HCT116 (cell line): ENCODE data around the gene OBSCN. TPM values are rescaled to one million over a fixed set of nuclear protein-coding genes. Genes with fewer than 3 reads are reported as not detected.
A peak's percentile ranks its signal among the peaks of the same experiment; 100 is the strongest.

Experiments
- ATAC-seq: fragments of 200-7000 bp; cut with Tn5 transposase; 2 replicates; pipeline ENCODE4 v1.9.1; 2020; ENCODE audit warnings: mild to moderate bottlenecking, moderate library complexity
- BruUV-seq: library from RNA; stranded (reverse); fragments of 400-500 nt; replicated peaks from 2 replicates; lab custom pipeline; 2021; lab: Mats Ljungman, UMichigan
- CTCF ChIA-PET: fragments of 300-600 bp; sonication (Branson Sonifier 250); formaldehyde crosslinking; loops from one replicate; lab custom pipeline; 2021; ENCODE audit warnings: antibody characterized with exemption; lab: Charles Lee
- POLR2A ChIA-PET: fragments of 300-600, 350-600 bp; sonication (Branson Sonifier 250); formaldehyde crosslinking; loops from one replicate; lab custom pipeline; 2021; ENCODE audit warnings: antibody characterized with exemption; lab: Charles Lee
- RAD21 ChIA-PET, 2 experiments: fragments of 300-600 bp; sonication (Branson Sonifier 250); formaldehyde crosslinking; loops; one replicate each; lab custom pipeline; 2023; ENCODE audit warnings: low total read pairs in 2 of 2; ENCODE audit not compliant: uncharacterized antibody in 2 of 2, unreplicated experiment in 2 of 2, low non-redundant PET in 1 of 2; lab: Charles Lee
- DNase-seq: peaks from one replicate; pipeline ENCODE4 v3.0.0-alpha.2; 2010; ENCODE audit warnings: low read depth, low spot score
- H2AFZ ChIP-seq: fragments of 200-600 bp; shearing (Covaris generic), sonication (generic); 2 replicates; pipeline ENCODE4 v1.6.1; 2017; ENCODE audit warnings: low read depth, mixed run types, mixed read lengths, antibody characterized with exemption, low read length; ENCODE audit not compliant: poor library complexity, severe bottlenecking
- H3K27ac ChIP-seq: 2 replicates; pipeline ENCODE4 v1.5.1; 2012; ENCODE audit warnings: low read depth, low read length
- H3K27me3 ChIP-seq: fragments of 200-600 bp; sonication (generic); 2 replicates; pipeline ENCODE4 v1.6.1; 2016; ENCODE audit warnings: mixed run types, low read length, mixed read lengths; ENCODE audit not compliant: insufficient read depth
- H3K36me3 ChIP-seq, 2 experiments: fragments of 200-500 bp in 1 of 2; fragments of 200-600 bp in 1 of 2; sonication (Bioruptor generic) in 1 of 2; sonication (generic) in 1 of 2; 2 replicates each; pipeline versions ENCODE4 v1.5.1 to v1.6.1; 2014 to 2016; ENCODE audit warnings: low read length in 2 of 2, inconsistent platforms in 1 of 2, mixed read lengths in 1 of 2, mixed run types in 1 of 2; ENCODE audit not compliant: insufficient read depth in 2 of 2, control insufficient read depth in 1 of 2
- H3K4me1 ChIP-seq, 2 experiments: fragments of 200-600 bp in 1 of 2; sonication (generic) in 1 of 2; 2 replicates each; pipeline versions ENCODE4 v1.5.1 to v1.6.1; 2012 to 2017; ENCODE audit warnings: low read length in 2 of 2, inconsistent platforms in 1 of 2, mild to moderate bottlenecking in 1 of 2, mixed read lengths in 1 of 2, mixed run types in 1 of 2, moderate library complexity in 1 of 2; ENCODE audit not compliant: insufficient read depth in 2 of 2, control insufficient read depth in 1 of 2
- H3K4me2 ChIP-seq: fragments of 200-600 bp; sonication (generic); 2 replicates; pipeline ENCODE4 v1.6.1; 2017; ENCODE audit warnings: mixed run types, low read length, mixed read lengths
- H3K4me3 ChIP-seq, 2 experiments: fragments of 200-600 bp in 1 of 2; sonication (generic) in 1 of 2; replicated peaks in 1 of 2; 2 replicates each; pipeline ENCODE4 v1.5.1; 2011 to 2016; ENCODE audit warnings: low read length in 2 of 2, control low read depth in 1 of 2, low read depth in 1 of 2, mild to moderate bottlenecking in 1 of 2, mixed read lengths in 1 of 2, mixed run types in 1 of 2
- H3K79me2 ChIP-seq: fragments of 200-600 bp; sonication (generic); 2 replicates; pipeline ENCODE4 v1.6.1; 2017; ENCODE audit warnings: mild to moderate bottlenecking, mixed run types, low read length, moderate library complexity, mixed read lengths; ENCODE audit not compliant: insufficient read depth
- H3K9ac ChIP-seq: fragments of 200-600 bp; sonication (generic); 2 replicates; pipeline ENCODE4 v1.6.1; 2016; ENCODE audit warnings: low read length, mixed read lengths
- H3K9me2 ChIP-seq: fragments of 200-600 bp; sonication (generic), shearing (Covaris generic); 2 replicates; pipeline ENCODE4 v1.6.1; 2017; ENCODE audit warnings: mixed run types, mild to moderate bottlenecking, moderate library complexity; ENCODE audit not compliant: insufficient read depth
- H3K9me3 ChIP-seq, 2 experiments: fragments of 200-500 bp in 1 of 2; fragments of 200-600 bp in 1 of 2; sonication (Bioruptor generic) in 1 of 2; sonication (generic) in 1 of 2; 2 replicates each; pipeline ENCODE4 v1.6.1; 2014 to 2017; ENCODE audit warnings: low read length in 2 of 2, mixed read lengths in 2 of 2, inconsistent platforms in 1 of 2, low read depth in 1 of 2, mild to moderate bottlenecking in 1 of 2, mixed run types in 1 of 2, moderate library complexity in 1 of 2; ENCODE audit not compliant: control insufficient read depth in 1 of 2, insufficient read depth in 1 of 2
- H4K20me1 ChIP-seq: fragments of 200-600 bp; sonication (generic), shearing (Covaris generic); 2 replicates; pipeline ENCODE4 v1.6.1; 2017; ENCODE audit warnings: mixed run types, mild to moderate bottlenecking, moderate library complexity; ENCODE audit not compliant: insufficient read depth
- CEBPB ChIP-seq: IDR thresholded peaks from 2 replicates; pipeline ENCODE4 v1.6.1; 2012; ENCODE audit warnings: low read depth
- EGR1 ChIP-seq: IDR thresholded peaks from 2 replicates; pipeline ENCODE4 v1.6.1; 2012; ENCODE audit warnings: low read depth
- ELF1 ChIP-seq: IDR thresholded peaks from 2 replicates; pipeline ENCODE4 v1.6.1; 2012; ENCODE audit warnings: low read depth, borderline replicate concordance
- EZH2 ChIP-seq: fragments of 200-600 bp; sonication (generic); IDR thresholded peaks from 2 replicates; pipeline ENCODE4 v1.6.1; 2017; ENCODE audit warnings: antibody characterized with exemption, mixed run types
- EZH2phosphoT487 ChIP-seq: fragments of 200-600 bp; IDR thresholded peaks from 2 replicates; pipeline ENCODE4 v1.6.1; 2018; ENCODE audit warnings: antibody characterized with exemption, borderline replicate concordance
- FOSL1 ChIP-seq: IDR thresholded peaks from 2 replicates; pipeline ENCODE4 v1.6.1; 2012; ENCODE audit warnings: low read depth
- JUND ChIP-seq: IDR thresholded peaks from 2 replicates; pipeline ENCODE4 v1.6.1; 2012
- POLR2A ChIP-seq: IDR thresholded peaks from 2 replicates; pipeline ENCODE4 v1.7.0; 2011; ENCODE audit warnings: borderline replicate concordance; ENCODE audit not compliant: insufficient read depth, insufficient read length; ENCODE audit errors: extremely low read depth
- POLR2AphosphoS5 ChIP-seq: IDR thresholded peaks from 2 replicates; pipeline ENCODE4 v1.6.1; 2011; ENCODE audit warnings: mild to moderate bottlenecking, low read depth, low read length, moderate library complexity
- RAD21 ChIP-seq: IDR thresholded peaks from 2 replicates; pipeline ENCODE4 v1.6.1; 2012; ENCODE audit warnings: low read depth, mild to moderate bottlenecking
- SP1 ChIP-seq: IDR thresholded peaks from 2 replicates; pipeline ENCODE4 v1.6.1; 2012; ENCODE audit warnings: low read depth
- TCF7L2 ChIP-seq: IDR thresholded peaks from 2 replicates; pipeline ENCODE4 v1.7.0; 2011; ENCODE audit warnings: borderline replicate concordance, inconsistent platforms; ENCODE audit not compliant: insufficient read depth, insufficient read length; ENCODE audit errors: extremely low read depth
- ZFX ChIP-seq: fragments of 450-650 bp; IDR thresholded peaks from 2 replicates; pipeline ENCODE4 v1.6.1; 2017
- ZNF274 ChIP-seq: fragments of 200-500 bp; sonication (Bioruptor generic); IDR thresholded peaks from 2 replicates; pipeline ENCODE4 v1.6.1; 2014; ENCODE audit warnings: mild to moderate bottlenecking, low read depth, low read length, inconsistent platforms
- intact Hi-C: fragments of 100-400 bp; cut with micrococcal nuclease; formaldehyde crosslinking; loops from 2 replicates; pipeline ENCODE4 v1.10.0; 2022
- total RNA-seq: library from RNA; stranded (reverse); gene quantifications from one replicate; pipeline ENCODE4 v1.2.1, GENCODE V29; 2021; ENCODE audit not compliant: unreplicated experiment
- TF ChIP-seq, protein P1 (sequence below): IDR thresholded peaks from 2 replicates; pipeline ENCODE4 v1.6.1; 2012
- TF ChIP-seq, protein P2 (sequence below): IDR thresholded peaks from 2 replicates; pipeline ENCODE4 v1.6.1; 2012; ENCODE audit warnings: low read depth
- TF ChIP-seq, protein P3 (sequence below): IDR thresholded peaks from 2 replicates; pipeline ENCODE4 v1.6.1; 2011; ENCODE audit warnings: mild to moderate bottlenecking, low read length, moderate library complexity; ENCODE audit not compliant: insufficient replicate concordance; ENCODE audit errors: extremely low read depth
- TF ChIP-seq, protein P4 (sequence below), 3 experiments: fragments of 200-600 bp in 1 of 3; sonication (generic) in 1 of 3; IDR thresholded peaks in 2 of 3; conservative IDR thresholded peaks in 1 of 3; 2 replicates each; pipeline ENCODE4 v1.5.1; 2012 to 2017; ENCODE audit warnings: low read depth in 2 of 3, low read length in 2 of 3, antibody characterized with exemption in 1 of 3, borderline replicate concordance in 1 of 3, control low read depth in 1 of 3, mild to moderate bottlenecking in 1 of 3, mixed read lengths in 1 of 3, mixed run types in 1 of 3, moderate library complexity in 1 of 3; ENCODE audit not compliant: insufficient read depth in 1 of 3

Gene OBSCN
- total RNA-seq, 1 experiment from 2014 or later, result 16.6 TPM

DNA sequence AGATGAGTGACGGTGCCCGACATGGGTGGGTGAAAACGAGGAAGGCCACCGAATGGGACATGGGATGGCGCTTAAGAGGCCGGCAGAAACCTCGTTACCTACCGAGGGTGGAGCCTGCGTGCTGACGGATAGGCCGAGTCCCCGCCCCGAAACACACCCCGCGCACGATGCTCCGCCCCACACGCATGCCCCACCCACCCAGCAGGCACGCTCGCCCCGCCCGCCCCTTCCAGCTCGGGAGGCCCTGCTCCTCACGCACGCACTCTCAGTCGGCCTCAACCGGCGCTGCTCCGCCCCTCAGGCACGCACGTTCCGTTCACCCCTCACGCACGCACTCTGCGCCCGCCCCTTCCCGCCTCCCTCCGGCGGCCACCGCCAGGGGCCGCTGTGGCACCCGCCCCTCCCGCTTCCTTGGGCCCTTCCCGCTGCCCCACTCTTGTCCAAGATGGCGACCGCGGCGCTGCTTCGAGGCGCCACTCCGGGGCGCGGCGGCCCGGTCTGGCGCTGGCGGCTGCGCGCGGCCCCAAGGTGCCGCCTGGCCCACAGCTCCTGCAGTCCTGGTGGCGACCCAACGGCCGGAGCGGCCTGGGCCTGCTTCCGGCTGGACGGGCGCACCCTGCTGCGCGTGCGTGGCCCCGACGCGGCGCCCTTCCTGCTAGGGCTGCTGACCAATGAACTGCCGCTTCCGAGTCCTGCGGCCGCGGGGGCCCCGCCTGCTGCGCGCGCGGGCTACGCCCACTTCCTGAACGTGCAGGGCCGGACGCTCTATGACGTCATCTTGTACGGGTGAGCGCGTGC lies 42.3 kb upstream of the OBSCN start, which contains the start of gene IBA57:
IBA57 (plus strand) TSS at position 433 of the 798 bp plus-strand sequence; CDS start at position 446, 13 bp downstream.
- intact Hi-C loops, result loop anchor here (1.0 kb wide), 1 partner anchor 25 kb away; the partner anchor contains the start of gene GUK1
- Histone ChIP-seq H3K27ac (peak within 1 kb of the TSS; percentile 100), H3K9me2 (no peaks in the 10 kb centered on the region), H3K9ac (peak within 1 kb of the TSS; percentile 85), H3K79me2 (peaks cover 29% of the 10 kb centered on the region), H2AFZ (no peak within 1 kb of the TSS), H3K27me3 (no peaks in the 10 kb centered on the region), H3K4me2 (peak within 1 kb of the TSS; percentile 98), H3K36me3 (no peaks in the 10 kb centered on the region), H3K4me1 (peaks cover 10 to 39% of the 10 kb centered on the region in 2 experiments), H4K20me1 (no peaks in the 10 kb centered on the region), H3K4me3 (peak within 1 kb of the TSS; percentile 76 to 78), H3K9me3 (no peaks in the 10 kb centered on the region)
- RAD21 ChIA-PET, result interaction anchor here (0.6 to 1.5 kb wide), 4 partner anchors 8 to 37 kb away, joined by 4 to 6 read pairs (median 5); no protein-coding TSS in a partner anchor
- POLR2A ChIA-PET, result interaction anchor here (0.6 to 1.6 kb wide), 15 partner anchors 8 to 1596 kb away, joined by 3 to 12 read pairs (median 4); partner anchors contain the start of gene GUK1
- no TSS peak for BruUV-seq
- ATAC-seq (peak; percentile 88), DNase-seq (peak; percentile 97)
- CTCF ChIA-PET, result interaction anchor here (0.6 to 3.6 kb wide), 15 partner anchors 8 to 240 kb away, joined by 3 to 15 read pairs (median 3); no protein-coding TSS in a partner anchor
- TF ChIP-seq EZH2phosphoT487 (no peak), CEBPB (no peak), POLR2AphosphoS5 (peak; percentile 88), SP1 (peak; percentile 74), FOSL1 (no peak), TCF7L2 (peak; percentile 13), ZNF274 (no peak), EGR1 (peak; percentile 82; the same call in 1 of the 2 replicates), RAD21 (no peak), POLR2A (peak; percentile 64), ELF1 (no peak; the same call in 1 of the 2 replicates), EZH2 (no peak), ZFX (peak; percentile 91), JUND (no peak)
- TF ChIP-seq, protein P1, sequence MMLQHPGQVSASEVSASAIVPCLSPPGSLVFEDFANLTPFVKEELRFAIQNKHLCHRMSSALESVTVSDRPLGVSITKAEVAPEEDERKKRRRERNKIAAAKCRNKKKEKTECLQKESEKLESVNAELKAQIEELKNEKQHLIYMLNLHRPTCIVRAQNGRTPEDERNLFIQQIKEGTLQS, result no peak
- TF ChIP-seq, protein P2, sequence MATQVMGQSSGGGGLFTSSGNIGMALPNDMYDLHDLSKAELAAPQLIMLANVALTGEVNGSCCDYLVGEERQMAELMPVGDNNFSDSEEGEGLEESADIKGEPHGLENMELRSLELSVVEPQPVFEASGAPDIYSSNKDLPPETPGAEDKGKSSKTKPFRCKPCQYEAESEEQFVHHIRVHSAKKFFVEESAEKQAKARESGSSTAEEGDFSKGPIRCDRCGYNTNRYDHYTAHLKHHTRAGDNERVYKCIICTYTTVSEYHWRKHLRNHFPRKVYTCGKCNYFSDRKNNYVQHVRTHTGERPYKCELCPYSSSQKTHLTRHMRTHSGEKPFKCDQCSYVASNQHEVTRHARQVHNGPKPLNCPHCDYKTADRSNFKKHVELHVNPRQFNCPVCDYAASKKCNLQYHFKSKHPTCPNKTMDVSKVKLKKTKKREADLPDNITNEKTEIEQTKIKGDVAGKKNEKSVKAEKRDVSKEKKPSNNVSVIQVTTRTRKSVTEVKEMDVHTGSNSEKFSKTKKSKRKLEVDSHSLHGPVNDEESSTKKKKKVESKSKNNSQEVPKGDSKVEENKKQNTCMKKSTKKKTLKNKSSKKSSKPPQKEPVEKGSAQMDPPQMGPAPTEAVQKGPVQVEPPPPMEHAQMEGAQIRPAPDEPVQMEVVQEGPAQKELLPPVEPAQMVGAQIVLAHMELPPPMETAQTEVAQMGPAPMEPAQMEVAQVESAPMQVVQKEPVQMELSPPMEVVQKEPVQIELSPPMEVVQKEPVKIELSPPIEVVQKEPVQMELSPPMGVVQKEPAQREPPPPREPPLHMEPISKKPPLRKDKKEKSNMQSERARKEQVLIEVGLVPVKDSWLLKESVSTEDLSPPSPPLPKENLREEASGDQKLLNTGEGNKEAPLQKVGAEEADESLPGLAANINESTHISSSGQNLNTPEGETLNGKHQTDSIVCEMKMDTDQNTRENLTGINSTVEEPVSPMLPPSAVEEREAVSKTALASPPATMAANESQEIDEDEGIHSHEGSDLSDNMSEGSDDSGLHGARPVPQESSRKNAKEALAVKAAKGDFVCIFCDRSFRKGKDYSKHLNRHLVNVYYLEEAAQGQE, result no peak
- TF ChIP-seq, protein P3, sequence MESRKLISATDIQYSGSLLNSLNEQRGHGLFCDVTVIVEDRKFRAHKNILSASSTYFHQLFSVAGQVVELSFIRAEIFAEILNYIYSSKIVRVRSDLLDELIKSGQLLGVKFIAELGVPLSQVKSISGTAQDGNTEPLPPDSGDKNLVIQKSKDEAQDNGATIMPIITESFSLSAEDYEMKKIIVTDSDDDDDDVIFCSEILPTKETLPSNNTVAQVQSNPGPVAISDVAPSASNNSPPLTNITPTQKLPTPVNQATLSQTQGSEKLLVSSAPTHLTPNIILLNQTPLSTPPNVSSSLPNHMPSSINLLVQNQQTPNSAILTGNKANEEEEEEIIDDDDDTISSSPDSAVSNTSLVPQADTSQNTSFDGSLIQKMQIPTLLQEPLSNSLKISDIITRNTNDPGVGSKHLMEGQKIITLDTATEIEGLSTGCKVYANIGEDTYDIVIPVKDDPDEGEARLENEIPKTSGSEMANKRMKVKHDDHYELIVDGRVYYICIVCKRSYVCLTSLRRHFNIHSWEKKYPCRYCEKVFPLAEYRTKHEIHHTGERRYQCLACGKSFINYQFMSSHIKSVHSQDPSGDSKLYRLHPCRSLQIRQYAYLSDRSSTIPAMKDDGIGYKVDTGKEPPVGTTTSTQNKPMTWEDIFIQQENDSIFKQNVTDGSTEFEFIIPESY, result peak; percentile 64
- TF ChIP-seq, protein P4, sequence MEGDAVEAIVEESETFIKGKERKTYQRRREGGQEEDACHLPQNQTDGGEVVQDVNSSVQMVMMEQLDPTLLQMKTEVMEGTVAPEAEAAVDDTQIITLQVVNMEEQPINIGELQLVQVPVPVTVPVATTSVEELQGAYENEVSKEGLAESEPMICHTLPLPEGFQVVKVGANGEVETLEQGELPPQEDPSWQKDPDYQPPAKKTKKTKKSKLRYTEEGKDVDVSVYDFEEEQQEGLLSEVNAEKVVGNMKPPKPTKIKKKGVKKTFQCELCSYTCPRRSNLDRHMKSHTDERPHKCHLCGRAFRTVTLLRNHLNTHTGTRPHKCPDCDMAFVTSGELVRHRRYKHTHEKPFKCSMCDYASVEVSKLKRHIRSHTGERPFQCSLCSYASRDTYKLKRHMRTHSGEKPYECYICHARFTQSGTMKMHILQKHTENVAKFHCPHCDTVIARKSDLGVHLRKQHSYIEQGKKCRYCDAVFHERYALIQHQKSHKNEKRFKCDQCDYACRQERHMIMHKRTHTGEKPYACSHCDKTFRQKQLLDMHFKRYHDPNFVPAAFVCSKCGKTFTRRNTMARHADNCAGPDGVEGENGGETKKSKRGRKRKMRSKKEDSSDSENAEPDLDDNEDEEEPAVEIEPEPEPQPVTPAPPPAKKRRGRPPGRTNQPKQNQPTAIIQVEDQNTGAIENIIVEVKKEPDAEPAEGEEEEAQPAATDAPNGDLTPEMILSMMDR (IDR thresholded peaks at IDR 0.05 in 2 of 3, conservative IDR thresholded peaks at IDR 0.05 in 1 of 3; ENCODE audit: borderline replicate concordance in 1 of 3, insufficient read depth in 1 of 3, low read depth in 2 of 3, low read length in 2 of 3), result peak; percentile 40 to 85 (median 75); a peak in 4 of 6 replicates
